B cell (primary cell): ENCODE measurements around the gene CTNNA2.

Experiments
- EZH2 ChIP-seq: IDR thresholded peaks from 2 replicates; pipeline ENCODE4 v1.6.1; 2012; ENCODE audit warnings: borderline replicate concordance, low read depth, mild to moderate bottlenecking, moderate library complexity, low read length; ENCODE audit not compliant: insufficient read depth, poor library complexity, severe bottlenecking
- TF ChIP-seq, protein P1 (sequence below): fragments of 200-600 bp; IDR thresholded peaks from one replicate; pipeline ENCODE4 v1.8.0; 2022; ENCODE audit warnings: antibody characterized with exemption, mild to moderate bottlenecking

DNA sequence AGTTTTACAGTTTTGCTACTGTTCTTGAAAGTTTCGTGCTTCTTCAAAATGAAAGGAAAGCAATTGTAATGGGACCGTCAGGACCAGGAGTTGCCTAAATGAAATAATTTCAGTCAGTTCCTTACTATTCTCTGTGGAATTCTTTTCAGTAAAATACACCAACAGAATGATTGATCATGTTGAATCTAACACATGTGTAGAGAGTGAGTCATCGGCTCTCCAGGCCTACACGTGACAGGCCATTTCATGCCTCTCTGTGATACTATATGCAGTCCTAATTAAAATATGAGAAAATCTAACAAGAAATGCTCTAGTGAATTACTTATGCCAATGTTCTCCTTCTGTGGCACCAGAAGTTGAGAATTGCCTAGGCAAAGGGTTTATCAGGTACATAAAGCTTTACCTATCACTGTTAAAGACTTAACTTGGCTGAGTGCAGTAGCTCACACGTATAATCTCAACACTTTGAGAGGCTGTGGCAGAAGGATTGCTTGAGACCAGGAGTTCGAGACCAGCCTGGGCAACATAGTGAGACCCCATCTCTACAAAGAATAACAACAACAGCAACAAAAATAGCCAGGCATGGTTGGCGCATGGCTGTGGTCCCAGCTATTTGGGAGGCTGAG, 592.3 kb downstream of the CTNNA2 start:
- TF ChIP-seq, protein P1, sequence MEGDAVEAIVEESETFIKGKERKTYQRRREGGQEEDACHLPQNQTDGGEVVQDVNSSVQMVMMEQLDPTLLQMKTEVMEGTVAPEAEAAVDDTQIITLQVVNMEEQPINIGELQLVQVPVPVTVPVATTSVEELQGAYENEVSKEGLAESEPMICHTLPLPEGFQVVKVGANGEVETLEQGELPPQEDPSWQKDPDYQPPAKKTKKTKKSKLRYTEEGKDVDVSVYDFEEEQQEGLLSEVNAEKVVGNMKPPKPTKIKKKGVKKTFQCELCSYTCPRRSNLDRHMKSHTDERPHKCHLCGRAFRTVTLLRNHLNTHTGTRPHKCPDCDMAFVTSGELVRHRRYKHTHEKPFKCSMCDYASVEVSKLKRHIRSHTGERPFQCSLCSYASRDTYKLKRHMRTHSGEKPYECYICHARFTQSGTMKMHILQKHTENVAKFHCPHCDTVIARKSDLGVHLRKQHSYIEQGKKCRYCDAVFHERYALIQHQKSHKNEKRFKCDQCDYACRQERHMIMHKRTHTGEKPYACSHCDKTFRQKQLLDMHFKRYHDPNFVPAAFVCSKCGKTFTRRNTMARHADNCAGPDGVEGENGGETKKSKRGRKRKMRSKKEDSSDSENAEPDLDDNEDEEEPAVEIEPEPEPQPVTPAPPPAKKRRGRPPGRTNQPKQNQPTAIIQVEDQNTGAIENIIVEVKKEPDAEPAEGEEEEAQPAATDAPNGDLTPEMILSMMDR = no peak
- TF ChIP-seq EZH2 = no peak
